Left cardiac atrium (tissue), 4 donors: ENCODE results near the gene TPRG1L. TPM values are rescaled to one million over a fixed set of nuclear protein-coding genes. Genes with fewer than 3 reads are reported as not detected.

Experiments
- ATAC-seq, 2 donors: fragments of 200-7000 bp; cut with Tn5 transposase; one replicate each; pipeline ENCODE4 v1.9.1; 2020; ENCODE audit warnings: mild to moderate bottlenecking in 2 of 2, moderate library complexity in 2 of 2
- DNase-seq: peaks from one replicate; pipeline ENCODE4 v3.0.0-alpha.2; 2020
- intact Hi-C, 2 donors: fragments of 100-400 bp; cut with DNase I; formaldehyde crosslinking; loops; one replicate each; pipeline versions ENCODE4 v1.14.1 to v1.15.1; 2022 to 2023
- total RNA-seq, 2 donors: library from RNA; stranded (reverse); fragmentation: NEBNext Ultra II Directional; extraction: Animal tissue kit (Norgen Biotek cat#: 25700); gene quantifications; one replicate each; pipeline ENCODE4 v1.2.1, GENCODE V29; 2021
- donor health status: DM: no; HTN: yes; CAD: no.
- donor health status: DM: no; HTN: yes; CAD: no; lungs with severe emphysema.
- donor health status: DM: yes; HTN: yes; CAD: no.
- donor health status: Dilated cardiomyopathy.

Gene TPRG1L
- total RNA-seq, 2 donors from 2014 or later: 41.3 to 42.6 TPM

GRCh38 chr1:3671371-3672180, 46.8 kb downstream of the TPRG1L start:
- DNase-seq (peak; percentile 17), ATAC-seq (peak; percentile 12 to 27)
- intact Hi-C loops: no loop called here

DNA sequence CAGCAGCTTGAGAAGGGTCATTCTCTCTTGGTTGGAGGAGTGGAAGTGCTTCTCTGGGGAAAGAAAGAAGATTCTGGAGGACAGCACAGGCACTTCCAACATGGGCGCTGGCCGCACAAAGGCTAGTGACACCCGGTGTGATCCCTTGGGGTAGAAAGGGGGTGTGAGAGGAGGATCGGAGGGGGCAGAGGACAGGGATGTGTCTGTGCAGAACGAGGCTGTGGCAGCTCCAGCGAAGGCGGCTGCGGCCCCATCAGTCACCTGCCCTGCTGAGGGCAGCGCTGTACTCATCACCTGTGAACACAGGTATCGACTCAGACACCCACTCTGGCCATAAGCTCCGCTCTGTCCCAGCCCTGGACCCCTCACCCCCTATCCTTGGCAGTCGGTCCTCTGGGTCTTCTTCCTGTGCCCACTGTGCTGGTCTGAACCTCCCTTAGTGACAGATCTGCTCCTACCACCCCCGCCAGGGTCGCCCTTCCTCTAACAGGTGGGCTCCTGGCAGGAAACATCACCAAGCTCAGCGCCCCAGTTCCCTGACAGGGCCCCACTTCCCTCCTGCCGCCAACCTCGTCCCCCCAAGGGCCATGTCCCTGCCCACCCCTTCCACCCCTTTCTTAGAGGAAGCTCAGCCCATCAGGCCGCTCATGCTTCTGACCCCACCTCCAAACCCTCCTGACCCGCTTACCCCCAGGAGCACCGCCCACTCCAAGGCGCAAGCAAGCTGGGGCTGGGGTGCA, 47.6 kb downstream of the TPRG1L start:
- DNase-seq: peak; percentile 16
- intact Hi-C loops: no loop called here
- no peak for ATAC-seq

GRCh38 chr1:3672971-3673361, 48.2 kb downstream of the TPRG1L start:
- peak; percentile 9 for DNase-seq
- no peak for ATAC-seq
- intact Hi-C loops: no loop called here

GRCh38 chr1:3673381-3674099, 48.7 kb downstream of the TPRG1L start:
- intact Hi-C loops: no loop called here
- DNase-seq: peak; percentile 4
- no peak for ATAC-seq

DNA sequence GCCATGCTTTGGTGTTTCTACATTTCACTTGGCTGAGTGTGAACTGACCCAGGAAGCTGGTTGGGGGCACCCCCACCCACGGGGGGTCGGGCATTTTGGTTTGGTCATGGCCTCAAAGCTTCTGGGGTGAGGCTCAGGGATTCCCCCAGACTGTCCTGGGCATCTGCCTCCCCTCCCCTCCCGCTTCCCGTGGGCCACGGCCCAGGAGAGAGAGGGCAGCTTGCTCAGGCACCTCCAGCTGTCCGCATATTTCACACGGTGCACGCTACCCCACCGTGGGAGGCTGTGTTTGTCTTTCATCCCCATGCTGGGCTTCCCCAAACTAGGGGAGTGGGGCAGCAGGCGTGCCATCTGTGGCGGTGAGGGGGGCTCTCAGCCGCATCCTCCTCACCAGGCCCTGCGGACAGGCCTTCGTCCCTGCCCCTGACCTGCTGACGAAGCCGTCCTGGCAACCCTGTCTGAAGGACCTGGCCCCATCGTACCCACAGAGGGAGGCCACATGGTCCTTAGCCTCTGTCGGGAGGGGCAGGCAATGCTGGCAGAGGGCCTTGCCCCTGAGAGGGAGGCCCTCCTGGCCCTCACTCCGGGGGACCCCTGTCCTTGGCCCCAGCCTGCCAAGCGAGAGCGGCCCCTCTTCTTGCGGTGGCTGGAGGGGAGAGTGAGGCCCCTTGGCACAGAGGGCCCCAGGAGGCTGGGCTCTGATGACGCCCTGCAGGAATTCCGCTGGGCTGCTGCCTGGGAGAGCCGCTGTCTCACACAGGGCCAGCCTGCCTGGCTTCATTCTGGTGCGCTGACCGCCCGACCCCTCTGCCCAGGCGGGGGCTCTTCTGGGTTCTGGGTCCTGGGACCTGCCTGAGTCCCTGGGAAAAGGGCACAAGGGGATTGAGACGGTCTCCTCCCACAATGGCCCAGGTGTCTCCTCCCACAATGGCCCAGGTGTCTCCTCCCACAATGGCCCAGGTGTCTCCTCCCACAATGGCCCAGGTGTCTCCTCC, 49.6 kb downstream of the TPRG1L start:
- ATAC-seq: no peak
- intact Hi-C loops: no loop called here
- no peak for DNase-seq

- intact Hi-C loops: no loop called here
- DNase-seq: no peak
Observed at GRCh38 chr1:3675436-3675835, 50.6 kb downstream of the TPRG1L start.

GRCh38 chr1:3676581-3677470, 52.0 kb downstream of the TPRG1L start:
- intact Hi-C loops: no loop called here
- DNase-seq (no peak), ATAC-seq (no peak)

More at GRCh38 chr1:3675436-3675835, 50.6 kb downstream of the TPRG1L start:
- no peak for ATAC-seq

DNA sequence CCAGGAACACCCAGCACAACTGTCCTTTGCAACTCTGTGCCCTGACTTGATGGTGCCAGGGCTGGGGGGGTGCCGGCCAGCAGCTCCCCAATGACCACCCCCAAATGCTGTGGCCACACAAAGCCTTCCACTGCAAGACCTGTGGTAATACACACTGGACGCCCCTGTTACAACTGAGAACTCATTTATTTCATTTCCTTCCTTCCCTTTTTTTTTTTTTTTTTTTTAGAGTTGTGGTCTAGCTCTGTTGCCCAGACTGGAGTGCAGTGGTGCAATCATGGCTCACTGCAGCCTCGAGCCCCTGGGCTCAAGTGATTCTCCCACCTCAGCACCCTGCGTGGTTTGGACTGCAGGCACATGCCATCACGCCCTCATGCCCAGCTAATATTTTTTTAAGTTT, 52.7 kb downstream of the TPRG1L start:
- DNase-seq (no peak), ATAC-seq (peak in 1 of 2 donors; percentile 11)
- intact Hi-C loops: no loop called here

- no peak for ATAC-seq
- intact Hi-C loops: no loop called here
- DNase-seq: no peak
Observed at GRCh38 chr1:3678361-3679097, 53.7 kb downstream of the TPRG1L start.

DNA sequence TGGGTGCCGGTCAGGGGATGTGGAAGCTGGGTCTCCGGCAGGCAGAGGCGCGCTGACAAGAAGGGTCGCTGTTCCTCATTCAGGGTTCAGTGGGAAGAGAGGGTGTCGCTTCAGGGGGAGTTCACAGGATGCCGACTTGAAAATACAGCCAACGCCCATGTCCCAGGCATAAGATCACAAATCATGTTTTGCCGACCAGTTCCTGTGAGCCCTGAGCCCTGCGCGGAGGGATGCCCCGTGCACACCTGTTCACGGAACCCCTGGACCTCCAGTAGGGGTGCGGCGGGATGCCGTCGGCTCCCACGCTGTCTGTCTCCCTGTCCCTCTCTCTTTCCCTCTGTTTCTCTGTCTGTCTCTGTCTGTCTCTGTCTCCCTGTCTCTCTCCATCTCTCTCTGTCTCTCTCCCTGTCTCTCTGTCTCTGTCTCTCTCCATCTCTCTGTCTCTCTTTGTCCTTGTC, 54.3 kb downstream of the TPRG1L start:
- intact Hi-C loops: no loop called here
- DNase-seq (no peak), ATAC-seq (no peak)

Other genes with a start within 250 kb of the TPRG1L start
- 1 to 10 TPM in 1 of 2 donors, under 1 TPM in 1; 0.68 to 2.3 TPM for gene ARHGEF16, start 170.3 kb upstream of the TPRG1L start, total RNA-seq
- gene MEGF6, start 13.5 kb upstream of the TPRG1L start, total RNA-seq: 10 to 100 TPM; 12.4 to 15.8 TPM
- 10 to 100 TPM; 11.3 to 11.8 TPM for gene WRAP73, start 25.1 kb downstream of the TPRG1L start, total RNA-seq
- gene TP73, start 27.5 kb downstream of the TPRG1L start, total RNA-seq: under 1 TPM in 1 of 2 donors, not detected in 1; 0.06 TPM
- gene CCDC27, start 127.4 kb downstream of the TPRG1L start, total RNA-seq: not detected
- gene SMIM1, start 147.7 kb downstream of the TPRG1L start, total RNA-seq: 10 to 100 TPM; 25.4 to 35.9 TPM
- 10 to 100 TPM; 41.4 to 43.4 TPM for gene LRRC47, start 171.5 kb downstream of the TPRG1L start, total RNA-seq
- gene CEP104, start 232.2 kb downstream of the TPRG1L start, total RNA-seq: 10 to 100 TPM; 28.6 to 37.5 TPM
- 1 to 10 TPM; 4.0 to 4.1 TPM for gene DFFB, start 232.5 kb downstream of the TPRG1L start, total RNA-seq